HL-60 (cell line): ENCODE data around the gene ACKR4.

Source experiments
- POLR2AphosphoS5 ChIP-seq: IDR thresholded peaks from 2 replicates; pipeline ENCODE4 v1.6.1; 2012; ENCODE audit warnings: low read depth
- SPI1 ChIP-seq: IDR thresholded peaks from 2 replicates; pipeline ENCODE4 v1.6.1; 2012; ENCODE audit warnings: low read depth, mild to moderate bottlenecking, borderline replicate concordance
- TF ChIP-seq, protein P1 (sequence below): IDR thresholded peaks from one replicate; pipeline ENCODE4 v1.5.1; 2011; ENCODE audit warnings: low read length, control low read depth, inconsistent platforms; ENCODE audit not compliant: insufficient read depth

DNA sequence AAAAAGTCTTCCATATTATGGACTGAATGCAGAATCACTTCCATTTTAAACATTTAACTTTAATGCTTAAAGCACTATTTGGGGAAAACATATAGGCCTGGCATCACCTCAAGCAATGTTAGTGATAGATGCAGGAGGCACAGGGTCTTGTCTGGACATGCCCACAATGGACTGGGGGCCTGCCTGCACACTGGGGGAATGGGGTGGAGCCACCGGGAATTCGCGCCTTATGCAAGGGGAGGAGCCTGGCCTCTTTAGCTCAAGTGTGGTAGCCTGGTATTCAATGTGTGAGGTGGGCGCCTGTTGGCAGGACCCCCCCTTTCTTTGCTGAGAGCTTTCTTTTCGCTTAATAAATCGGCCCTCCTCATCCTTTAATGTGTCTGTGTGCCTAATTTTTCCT lies 29.9 kb downstream of the ACKR4 start:
- TF ChIP-seq, protein P1, sequence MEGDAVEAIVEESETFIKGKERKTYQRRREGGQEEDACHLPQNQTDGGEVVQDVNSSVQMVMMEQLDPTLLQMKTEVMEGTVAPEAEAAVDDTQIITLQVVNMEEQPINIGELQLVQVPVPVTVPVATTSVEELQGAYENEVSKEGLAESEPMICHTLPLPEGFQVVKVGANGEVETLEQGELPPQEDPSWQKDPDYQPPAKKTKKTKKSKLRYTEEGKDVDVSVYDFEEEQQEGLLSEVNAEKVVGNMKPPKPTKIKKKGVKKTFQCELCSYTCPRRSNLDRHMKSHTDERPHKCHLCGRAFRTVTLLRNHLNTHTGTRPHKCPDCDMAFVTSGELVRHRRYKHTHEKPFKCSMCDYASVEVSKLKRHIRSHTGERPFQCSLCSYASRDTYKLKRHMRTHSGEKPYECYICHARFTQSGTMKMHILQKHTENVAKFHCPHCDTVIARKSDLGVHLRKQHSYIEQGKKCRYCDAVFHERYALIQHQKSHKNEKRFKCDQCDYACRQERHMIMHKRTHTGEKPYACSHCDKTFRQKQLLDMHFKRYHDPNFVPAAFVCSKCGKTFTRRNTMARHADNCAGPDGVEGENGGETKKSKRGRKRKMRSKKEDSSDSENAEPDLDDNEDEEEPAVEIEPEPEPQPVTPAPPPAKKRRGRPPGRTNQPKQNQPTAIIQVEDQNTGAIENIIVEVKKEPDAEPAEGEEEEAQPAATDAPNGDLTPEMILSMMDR: no peak
- no peak for TF ChIP-seq POLR2AphosphoS5
- TF ChIP-seq SPI1: no peak
